ENCODE results near the gene PHKB.
A peak's percentile ranks its signal among the peaks of the same experiment; 100 is the strongest.

PHKB gene

DNA sequence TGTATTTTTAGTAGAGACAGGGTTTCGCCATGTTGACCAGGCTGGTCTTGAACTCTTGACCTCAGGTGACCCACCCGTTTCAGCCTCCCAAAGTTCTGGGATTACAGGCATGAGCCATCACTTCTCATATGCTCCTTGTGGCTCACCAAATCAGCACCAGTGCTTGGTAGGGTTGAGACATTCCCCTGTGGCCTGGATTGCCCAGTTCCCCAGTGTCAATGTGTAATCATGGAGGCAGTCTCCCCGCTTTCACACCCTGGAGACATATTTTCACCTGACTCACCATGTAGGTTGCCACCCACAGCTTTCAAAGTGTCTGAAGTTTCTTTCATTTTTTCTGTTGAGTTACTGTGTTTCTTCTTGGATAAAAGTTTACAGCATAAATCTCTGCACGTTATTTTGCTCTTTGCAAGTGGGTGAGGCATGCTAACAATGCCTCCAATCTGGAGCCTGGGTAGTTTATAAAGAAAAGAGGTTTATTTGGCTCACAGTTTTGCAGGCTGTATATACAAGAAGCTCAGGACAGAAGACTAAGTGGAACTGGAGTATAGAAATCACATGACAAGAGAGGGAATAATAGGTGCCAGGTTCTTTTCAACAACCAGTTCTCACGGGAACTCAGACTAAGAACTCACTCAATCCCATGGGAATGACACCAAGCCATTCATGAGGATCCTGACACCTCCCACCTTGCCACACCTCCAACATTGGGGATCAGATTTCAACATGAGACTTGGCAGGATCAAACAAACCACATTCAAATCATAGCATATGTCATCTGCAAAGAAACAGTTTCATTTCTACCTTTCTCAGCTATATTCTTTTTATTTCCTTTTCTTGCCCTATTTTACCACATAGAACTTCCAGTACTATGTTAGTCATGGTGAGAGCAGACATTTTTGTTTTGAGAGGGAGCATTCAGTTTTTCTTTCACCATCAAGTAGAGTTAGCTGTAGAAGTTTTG lies 113.2 kb downstream of the PHKB start:
- DNase-seq = peak; percentile 51 to 58

GRCh38 chr16:47577029-47577428 lies 115.9 kb downstream of the PHKB start:
- DNase-seq = no peak

DNA sequence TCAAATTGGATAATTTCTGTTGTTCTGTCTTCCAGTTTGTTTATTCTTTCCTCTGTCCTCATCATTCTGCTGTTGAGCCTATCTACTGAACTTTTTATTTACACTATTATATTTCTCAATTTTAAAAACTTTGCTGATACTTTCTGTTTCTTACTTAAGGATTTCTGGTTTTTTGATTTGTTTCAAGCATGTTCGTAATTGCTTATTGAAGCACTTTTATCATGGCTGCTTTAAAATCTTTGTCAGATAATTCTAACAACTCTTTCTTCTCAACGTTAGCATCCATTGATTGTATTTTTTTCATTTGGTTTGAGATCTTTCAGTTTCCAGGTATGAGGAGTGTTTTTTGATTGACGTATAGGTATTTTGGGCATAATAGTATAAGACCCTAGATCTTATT lies 116.9 kb downstream of the PHKB start:
- DNase-seq = no peak

- DNase-seq = no peak
Measured at GRCh38 chr16:47578573-47578972, 117.4 kb downstream of the PHKB start.

GRCh38 chr16:47581114-47581513 lies 120.0 kb downstream of the PHKB start:
- DNase-seq = no peak

- DNase-seq = no peak
Measured at GRCh38 chr16:47584464-47585225, 123.5 kb downstream of the PHKB start.

- no peak for DNase-seq
Measured at GRCh38 chr16:47586121-47586520, 125.0 kb downstream of the PHKB start.

- no peak for DNase-seq
Measured at GRCh38 chr16:47590472-47590871, 129.3 kb downstream of the PHKB start.

- DNase-seq = no peak
Measured at GRCh38 chr16:47592232-47592631, 131.1 kb downstream of the PHKB start.

- no peak for DNase-seq
Measured at GRCh38 chr16:47599512-47599911, 138.4 kb downstream of the PHKB start.

DNA sequence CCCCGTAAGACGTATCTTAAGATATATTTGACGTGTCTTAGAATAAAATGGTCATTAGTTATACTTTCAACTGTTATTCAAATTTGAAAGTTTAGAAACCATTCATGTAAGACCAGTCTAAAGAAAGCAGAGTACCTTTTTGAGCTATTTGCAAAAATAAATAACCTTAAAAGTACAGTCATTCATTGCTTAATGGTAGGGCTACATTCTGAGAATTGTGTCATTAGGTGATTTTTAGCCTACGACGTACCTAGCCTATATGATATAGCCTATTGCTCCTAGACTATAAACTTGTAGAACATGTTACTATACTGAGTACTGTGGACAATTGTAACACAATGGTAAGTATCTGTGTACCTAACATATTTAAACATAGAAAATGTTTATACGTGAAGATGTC lies 139.2 kb downstream of the PHKB start:
- no peak for DNase-seq

DNA sequence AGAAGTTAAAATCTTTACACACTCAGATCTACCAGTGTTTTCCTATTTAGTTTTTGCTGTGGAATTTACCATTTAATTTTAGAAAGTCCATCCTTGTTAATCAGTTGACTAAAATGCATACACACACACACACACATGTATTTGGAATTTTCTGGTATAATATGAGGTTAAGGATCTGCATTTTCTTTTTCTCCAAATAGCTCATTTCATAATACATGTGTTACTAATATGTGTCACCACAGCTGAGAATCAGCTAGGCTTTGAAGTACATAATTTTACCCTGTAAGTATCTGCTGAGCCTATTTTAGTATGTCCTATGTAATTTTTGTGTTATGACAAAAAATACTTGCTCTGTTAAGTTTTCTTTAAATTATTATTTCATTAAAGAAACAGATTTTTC lies 143.2 kb downstream of the PHKB start:
- no peak for DNase-seq

- no peak for DNase-seq
Measured at GRCh38 chr16:47611042-47611441, 149.9 kb downstream of the PHKB start.

GRCh38 chr16:47611848-47612493 lies 150.8 kb downstream of the PHKB start:
- DNase-seq = no peak

- DNase-seq = no peak
Measured at GRCh38 chr16:47612711-47613110, 151.6 kb downstream of the PHKB start.

GRCh38 chr16:47613251-47613650 lies 152.1 kb downstream of the PHKB start:
- no peak for DNase-seq

DNA sequence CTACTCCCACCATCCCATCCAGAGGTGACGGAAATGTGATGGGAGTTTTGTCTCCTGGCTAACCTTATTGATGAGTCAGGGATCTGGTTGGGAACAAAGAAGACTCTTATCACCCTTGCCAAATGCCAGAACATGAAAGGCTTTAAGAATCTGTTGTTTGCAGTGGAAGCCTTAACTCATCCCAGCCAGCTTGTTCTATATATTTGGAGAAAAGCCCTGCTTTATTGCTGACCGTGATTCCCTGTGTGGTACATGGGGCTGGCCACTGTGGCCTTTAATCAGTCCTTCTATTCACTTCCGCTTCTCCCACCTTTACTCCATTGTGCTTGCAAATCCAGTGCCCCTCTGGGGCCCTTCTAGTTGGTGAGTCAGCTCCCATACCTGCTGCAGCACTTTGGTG lies 156.6 kb downstream of the PHKB start:
- no peak for DNase-seq

GRCh38 chr16:47622451-47623176 lies 161.5 kb downstream of the PHKB start:
- DNase-seq = no peak

- DNase-seq = no peak
Measured at GRCh38 chr16:47624563-47624962, 163.4 kb downstream of the PHKB start.

GRCh38 chr16:47625115-47625567 lies 164.0 kb downstream of the PHKB start:
- DNase-seq = no peak

GRCh38 chr16:47626246-47626645 lies 165.1 kb downstream of the PHKB start:
- no peak for DNase-seq

GRCh38 chr16:47627085-47627639 lies 166.0 kb downstream of the PHKB start:
- no peak for DNase-seq
